ENCODE results near the gene KLF4.

DNA sequence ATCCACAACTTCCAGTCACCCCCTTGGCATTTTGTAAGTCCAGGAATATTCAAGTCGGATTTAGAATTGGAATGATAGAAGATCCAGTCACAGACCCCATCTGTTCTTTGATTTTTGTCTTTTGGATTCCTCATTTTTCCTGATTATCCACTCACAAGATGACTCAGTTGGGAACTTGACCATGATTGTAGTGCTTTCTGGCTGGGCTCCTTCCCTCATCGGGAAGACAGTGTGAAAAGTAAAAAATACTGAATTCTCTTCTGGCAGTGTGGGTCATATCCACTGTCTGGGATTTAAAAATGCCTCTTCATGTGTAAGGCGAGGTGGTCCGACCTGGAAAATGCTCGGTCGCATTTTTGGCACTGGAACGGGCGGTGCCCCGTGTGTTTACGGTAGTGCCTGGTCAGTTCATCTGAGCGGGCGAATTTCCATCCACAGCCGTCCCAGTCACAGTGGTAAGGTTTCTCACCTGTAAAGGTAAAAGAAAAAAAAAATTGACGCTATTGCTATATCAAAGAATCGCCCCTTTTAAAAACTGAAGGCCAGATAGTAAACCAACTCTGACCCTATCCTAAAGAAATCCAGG is 4.0 kb downstream of the KLF4 start:
- no peak for TF ChIP-seq POLR2AphosphoS5 (IDR thresholded peaks at IDR 0.05; ENCODE audit: low read depth, low read length)
- TF ChIP-seq, protein P1, sequence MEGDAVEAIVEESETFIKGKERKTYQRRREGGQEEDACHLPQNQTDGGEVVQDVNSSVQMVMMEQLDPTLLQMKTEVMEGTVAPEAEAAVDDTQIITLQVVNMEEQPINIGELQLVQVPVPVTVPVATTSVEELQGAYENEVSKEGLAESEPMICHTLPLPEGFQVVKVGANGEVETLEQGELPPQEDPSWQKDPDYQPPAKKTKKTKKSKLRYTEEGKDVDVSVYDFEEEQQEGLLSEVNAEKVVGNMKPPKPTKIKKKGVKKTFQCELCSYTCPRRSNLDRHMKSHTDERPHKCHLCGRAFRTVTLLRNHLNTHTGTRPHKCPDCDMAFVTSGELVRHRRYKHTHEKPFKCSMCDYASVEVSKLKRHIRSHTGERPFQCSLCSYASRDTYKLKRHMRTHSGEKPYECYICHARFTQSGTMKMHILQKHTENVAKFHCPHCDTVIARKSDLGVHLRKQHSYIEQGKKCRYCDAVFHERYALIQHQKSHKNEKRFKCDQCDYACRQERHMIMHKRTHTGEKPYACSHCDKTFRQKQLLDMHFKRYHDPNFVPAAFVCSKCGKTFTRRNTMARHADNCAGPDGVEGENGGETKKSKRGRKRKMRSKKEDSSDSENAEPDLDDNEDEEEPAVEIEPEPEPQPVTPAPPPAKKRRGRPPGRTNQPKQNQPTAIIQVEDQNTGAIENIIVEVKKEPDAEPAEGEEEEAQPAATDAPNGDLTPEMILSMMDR (IDR thresholded peaks at IDR 0.05) = no peak

All from Panc1 (cell line).